T-helper 17 cell (primary cell): ENCODE results near the gene DDAH1. TPM values are rescaled to one million over a fixed set of nuclear protein-coding genes. Genes with fewer than 3 reads are reported as not detected.

Experiments
- ATAC-seq: fragments of 150-1000 bp; cut with Tn5 transposase; 2 replicates; pipeline ENCODE4 v1.10.0; 2021; ENCODE audit warnings: mild to moderate bottlenecking, moderate library complexity
- DNase-seq, 3 donors: peaks; one replicate each; pipeline versions ENCODE4 v3.0.0 to v3.0.0-alpha.2; 2020 to 2021
- H3K9me3 ChIP-seq: one replicate; pipeline ENCODE4 v1.7.0; 2013; ENCODE audit warnings: low read length, mild to moderate bottlenecking; ENCODE audit not compliant: control insufficient read depth, poor library complexity, severe bottlenecking
- H3K27ac Mint-ChIP-seq: one replicate; pipeline ENCODE4 v1.8.0; 2022; ENCODE audit warnings: mild to moderate bottlenecking, moderate library complexity, mixed read lengths
- H3K27me3 Mint-ChIP-seq: one replicate; pipeline ENCODE4 v1.8.0; 2022; ENCODE audit warnings: mixed read lengths
- H3K36me3 Mint-ChIP-seq: one replicate; pipeline ENCODE4 v1.8.0; 2022; ENCODE audit warnings: low read depth, mixed read lengths
- H3K4me1 Mint-ChIP-seq: one replicate; pipeline ENCODE4 v1.8.0; 2022; ENCODE audit warnings: mild to moderate bottlenecking, mixed read lengths
- H3K4me3 Mint-ChIP-seq: one replicate; pipeline ENCODE4 v1.8.0; 2022; ENCODE audit warnings: mild to moderate bottlenecking, moderate library complexity, mixed read lengths
- total RNA-seq, 4 donors: library from RNA in 2 of 4; stranded (reverse) in 2 of 4; gene quantifications; one replicate each; pipeline ENCODE4 v1.2.3 and lab custom pipeline; 2022 to 2026

The DDAH1 gene
- total RNA-seq, 2 donors from 2014 or later: not detected

DNA sequence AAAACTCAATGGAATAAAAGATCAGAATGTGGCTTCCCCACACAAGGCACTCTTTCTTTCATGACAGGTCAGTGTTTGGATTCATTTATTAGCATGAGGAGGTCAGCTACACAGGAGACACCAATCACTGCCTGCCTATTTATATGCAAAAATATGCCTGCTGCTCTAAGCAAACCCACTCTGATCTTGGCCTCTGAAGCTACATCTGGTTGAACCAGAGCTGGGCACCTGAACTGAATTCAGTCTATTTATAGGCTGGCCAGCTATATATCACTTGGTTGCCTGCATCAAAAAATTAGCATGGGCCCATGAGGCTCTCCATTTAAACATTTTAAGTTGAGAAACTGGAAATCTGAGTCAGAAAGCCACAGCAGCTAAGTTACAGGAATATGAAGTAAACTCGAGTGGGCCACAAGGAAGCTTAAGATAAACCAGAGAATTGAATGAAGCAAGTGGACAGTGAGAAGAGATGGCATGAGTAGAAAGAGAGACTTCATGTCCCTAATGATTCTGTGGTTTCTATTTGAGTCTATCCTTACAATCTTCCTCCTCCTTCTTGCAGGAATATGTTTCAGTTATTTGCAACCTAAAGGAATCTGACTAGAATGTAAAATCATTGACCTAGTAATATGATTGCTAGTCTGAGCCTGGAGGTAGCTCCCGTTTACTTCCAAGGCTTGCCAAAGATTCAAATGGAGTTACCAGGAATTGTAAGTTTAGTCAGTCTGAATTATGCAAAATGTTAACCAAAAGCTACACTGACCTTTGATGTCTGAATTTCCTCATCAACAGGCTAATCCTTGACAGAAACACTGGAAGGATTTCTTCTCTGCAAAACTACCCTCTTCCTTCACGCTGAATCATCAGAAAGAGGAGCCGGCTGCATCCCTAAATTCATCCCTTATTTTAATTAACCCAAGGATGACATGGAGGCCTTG, 17.7 kb downstream of the DDAH1 start:
- DNase-seq (no peak), ATAC-seq (no peak)
- Mint-ChIP-seq H3K27ac (no peak overlapping the region), H3K4me1 (no peaks in the 10 kb centered on the region), H3K27me3 (no peaks in the 10 kb centered on the region), H3K4me3 (no peak overlapping the region), H3K36me3 (no peaks in the 10 kb centered on the region)
- H3K9me3 ChIP-seq: no peaks in the 10 kb centered on the region

- H3K27me3 Mint-ChIP-seq: peaks cover 3% of the 10 kb centered on the region
- ATAC-seq (no peak), DNase-seq (no peak)
- no peaks in the 10 kb centered on the region for H3K9me3 ChIP-seq
- no peak overlapping the region for H3K27ac Mint-ChIP-seq
- no peaks in the 10 kb centered on the region for H3K4me1 Mint-ChIP-seq
- no peaks in the 10 kb centered on the region for H3K36me3 Mint-ChIP-seq
- no peak overlapping the region for H3K4me3 Mint-ChIP-seq
These were observed 19.1 kb downstream of the DDAH1 start for GRCh38 chr1:85445906-85446305.

- H3K4me3 Mint-ChIP-seq: no peak overlapping the region
- ATAC-seq (no peak), DNase-seq (no peak)
- H3K9me3 ChIP-seq: no peaks in the 10 kb centered on the region
- no peak overlapping the region for H3K27ac Mint-ChIP-seq
- peaks cover 8% of the 10 kb centered on the region for H3K27me3 Mint-ChIP-seq
- H3K4me1 Mint-ChIP-seq: no peaks in the 10 kb centered on the region
- no peaks in the 10 kb centered on the region for H3K36me3 Mint-ChIP-seq
These were observed 20.6 kb downstream of the DDAH1 start for GRCh38 chr1:85444381-85444780.

GRCh38 chr1:85440612-85441011, 24.3 kb downstream of the DDAH1 start:
- Mint-ChIP-seq H3K27me3 (peaks cover 24% of the 10 kb centered on the region), H3K4me3 (no peak overlapping the region), H3K36me3 (no peaks in the 10 kb centered on the region), H3K27ac (no peak overlapping the region), H3K4me1 (peaks cover 3% of the 10 kb centered on the region)
- DNase-seq (no peak), ATAC-seq (no peak)
- no peaks in the 10 kb centered on the region for H3K9me3 ChIP-seq

DNA sequence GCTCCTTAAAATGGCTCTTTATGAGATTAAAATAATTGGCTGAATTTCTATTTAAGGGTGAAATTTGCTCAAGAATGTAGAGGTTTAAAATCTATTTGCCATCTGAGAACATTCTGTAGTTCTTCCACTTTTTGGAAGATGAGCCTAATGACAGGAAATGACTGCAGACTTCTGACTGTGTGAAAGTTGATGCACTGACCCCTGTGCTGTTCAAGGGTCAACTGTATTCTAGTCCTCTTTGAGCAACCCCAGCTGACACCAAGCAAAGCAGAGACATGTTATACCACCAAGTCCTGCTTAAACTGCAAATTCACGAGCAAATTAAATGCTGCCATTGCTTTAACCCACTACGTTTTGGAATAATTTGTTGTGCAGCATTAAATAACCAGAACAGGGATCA, 26.6 kb downstream of the DDAH1 start:
- ATAC-seq: no peak
- no peaks in the 10 kb centered on the region for H3K9me3 ChIP-seq
- no peak overlapping the region for H3K27ac Mint-ChIP-seq
- no peaks in the 10 kb centered on the region for H3K36me3 Mint-ChIP-seq
- no peak for DNase-seq
- no peak overlapping the region for H3K4me3 Mint-ChIP-seq
- peaks cover 24% of the 10 kb centered on the region for H3K27me3 Mint-ChIP-seq
- peaks cover 3% of the 10 kb centered on the region for H3K4me1 Mint-ChIP-seq

DNA sequence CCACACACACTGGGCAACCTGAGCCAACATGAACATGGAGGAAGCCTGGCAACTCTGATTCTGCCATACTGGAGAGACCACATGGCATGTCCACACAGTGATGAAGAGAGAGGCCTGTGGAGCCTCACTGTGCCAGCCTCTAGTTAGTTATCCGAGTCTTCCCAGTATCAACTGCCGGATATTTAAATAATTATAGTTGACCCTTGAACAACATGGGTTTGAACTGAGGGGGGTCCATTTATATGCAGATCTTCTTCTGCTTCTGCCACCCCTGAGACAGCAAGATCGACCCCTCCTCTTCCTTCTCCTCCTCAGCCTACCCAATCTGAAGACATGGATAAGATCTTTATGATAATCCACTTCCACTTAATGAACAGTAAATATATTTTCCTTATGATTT, 27.8 kb downstream of the DDAH1 start:
- H3K9me3 ChIP-seq: no peaks in the 10 kb centered on the region
- ATAC-seq: no peak
- Mint-ChIP-seq H3K4me1 (peaks cover 3% of the 10 kb centered on the region), H3K27me3 (peaks cover 24% of the 10 kb centered on the region), H3K36me3 (no peaks in the 10 kb centered on the region), H3K27ac (no peak overlapping the region), H3K4me3 (no peak overlapping the region)
- no peak for DNase-seq

DNA sequence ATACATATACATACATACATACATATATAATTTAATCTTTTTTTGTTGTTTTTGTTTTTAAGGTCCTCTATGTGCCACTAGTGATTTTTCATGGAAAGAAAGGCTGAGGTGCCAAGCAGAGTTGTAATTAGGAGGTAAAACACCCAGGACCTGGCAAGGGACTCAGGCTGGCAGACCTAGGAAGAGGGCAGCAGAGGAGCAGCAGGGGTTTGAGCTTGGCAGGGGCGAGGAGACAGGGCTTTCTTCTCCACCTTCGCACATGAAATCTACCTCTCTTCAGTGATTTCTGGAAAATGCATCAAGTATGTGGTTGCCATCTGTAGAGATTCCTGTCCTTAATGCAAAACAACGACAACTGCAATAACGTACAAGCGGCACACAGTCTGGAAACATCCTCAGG, 31.9 kb downstream of the DDAH1 start:
- no peak for DNase-seq
- no peak for ATAC-seq
- Mint-ChIP-seq H3K4me3 (no peak overlapping the region), H3K27me3 (peaks cover 14% of the 10 kb centered on the region), H3K36me3 (no peaks in the 10 kb centered on the region), H3K4me1 (peaks cover 3% of the 10 kb centered on the region), H3K27ac (no peak overlapping the region)
- no peaks in the 10 kb centered on the region for H3K9me3 ChIP-seq

- H3K4me3 Mint-ChIP-seq: no peak overlapping the region
- no peaks in the 10 kb centered on the region for H3K4me1 Mint-ChIP-seq
- H3K36me3 Mint-ChIP-seq: no peaks in the 10 kb centered on the region
- DNase-seq (no peak), ATAC-seq (no peak)
- H3K9me3 ChIP-seq: no peaks in the 10 kb centered on the region
- H3K27me3 Mint-ChIP-seq: peaks cover 4% of the 10 kb centered on the region
- H3K27ac Mint-ChIP-seq: no peak overlapping the region
These were observed 36.4 kb downstream of the DDAH1 start for GRCh38 chr1:85428471-85429089.

- H3K27ac Mint-ChIP-seq: no peak overlapping the region
These were observed 37.1 kb downstream of the DDAH1 start for GRCh38 chr1:85427849-85428248.

DNA sequence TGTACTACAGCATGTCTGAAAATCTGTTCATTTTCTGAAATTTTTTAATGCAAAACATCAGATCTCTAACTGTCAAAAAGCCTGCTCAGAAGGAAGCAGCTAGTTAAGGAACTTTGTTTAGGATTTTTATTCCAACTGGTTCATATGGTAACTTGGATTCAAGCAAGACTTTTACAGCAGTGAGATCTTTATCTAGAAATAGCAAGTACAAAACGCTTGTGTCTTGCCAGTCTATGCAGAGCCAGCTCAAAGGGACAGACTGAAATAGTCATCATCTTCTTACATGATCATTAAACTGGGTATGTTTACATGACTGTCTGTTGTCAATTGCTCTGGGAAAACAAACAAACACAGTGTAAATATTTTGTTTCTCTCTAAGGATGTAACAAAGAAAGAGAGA, 37.6 kb downstream of the DDAH1 start:
- Mint-ChIP-seq H3K27me3 (peaks cover 4% of the 10 kb centered on the region), H3K4me1 (no peaks in the 10 kb centered on the region), H3K4me3 (no peak overlapping the region), H3K27ac (no peak overlapping the region), H3K36me3 (no peaks in the 10 kb centered on the region)
- ATAC-seq (no peak), DNase-seq (no peak)
- H3K9me3 ChIP-seq: no peaks in the 10 kb centered on the region

More at GRCh38 chr1:85427849-85428248, 37.1 kb downstream of the DDAH1 start:
- no peak for DNase-seq
- Mint-ChIP-seq H3K36me3 (no peaks in the 10 kb centered on the region), H3K4me1 (no peaks in the 10 kb centered on the region), H3K27me3 (peaks cover 4% of the 10 kb centered on the region), H3K4me3 (no peak overlapping the region)
- no peak for ATAC-seq
- no peaks in the 10 kb centered on the region for H3K9me3 ChIP-seq

DNA sequence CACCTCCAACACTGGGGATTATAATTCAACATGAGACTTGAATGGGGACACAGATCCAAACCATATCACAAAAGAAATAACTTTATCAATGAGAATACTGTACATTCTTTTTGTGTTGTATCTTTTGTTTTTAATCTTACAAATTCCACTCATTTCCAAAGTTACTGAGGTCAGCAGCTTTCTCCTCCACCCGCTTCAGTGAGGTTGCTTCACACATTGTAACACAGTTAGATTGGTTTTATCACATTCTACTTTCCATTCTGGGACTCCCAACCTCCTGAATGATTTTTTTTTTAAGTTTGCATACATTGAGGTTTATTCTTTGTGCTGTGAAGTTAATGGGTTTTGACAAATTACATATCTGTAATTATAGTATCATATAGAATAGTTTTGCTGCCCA, 43.8 kb downstream of the DDAH1 start:
- no peak for ATAC-seq
- Mint-ChIP-seq H3K4me3 (no peak overlapping the region), H3K4me1 (no peaks in the 10 kb centered on the region), H3K27ac (no peak overlapping the region), H3K36me3 (no peaks in the 10 kb centered on the region), H3K27me3 (no peaks in the 10 kb centered on the region)
- no peak for DNase-seq
- no peaks in the 10 kb centered on the region for H3K9me3 ChIP-seq

- ATAC-seq (no peak), DNase-seq (no peak)
- H3K36me3 Mint-ChIP-seq: no peaks in the 10 kb centered on the region
- no peaks in the 10 kb centered on the region for H3K27me3 Mint-ChIP-seq
- H3K9me3 ChIP-seq: no peaks in the 10 kb centered on the region
- no peak overlapping the region for H3K4me3 Mint-ChIP-seq
- no peaks in the 10 kb centered on the region for H3K4me1 Mint-ChIP-seq
- H3K27ac Mint-ChIP-seq: no peak overlapping the region
These were observed 44.8 kb downstream of the DDAH1 start for GRCh38 chr1:85420199-85420598.

GRCh38 chr1:85417876-85418275, 47.1 kb downstream of the DDAH1 start:
- no peak for ATAC-seq
- Mint-ChIP-seq H3K27ac (no peak overlapping the region), H3K27me3 (no peaks in the 10 kb centered on the region), H3K4me1 (no peaks in the 10 kb centered on the region), H3K36me3 (no peaks in the 10 kb centered on the region), H3K4me3 (no peak overlapping the region)
- no peak for DNase-seq
- no peaks in the 10 kb centered on the region for H3K9me3 ChIP-seq

GRCh38 chr1:85417017-85417416, 47.9 kb downstream of the DDAH1 start:
- no peaks in the 10 kb centered on the region for H3K36me3 Mint-ChIP-seq
- no peaks in the 10 kb centered on the region for H3K4me1 Mint-ChIP-seq
- ATAC-seq (no peak), DNase-seq (no peak)
- H3K27me3 Mint-ChIP-seq: no peaks in the 10 kb centered on the region
- no peaks in the 10 kb centered on the region for H3K9me3 ChIP-seq
- H3K27ac Mint-ChIP-seq: no peak overlapping the region
- H3K4me3 Mint-ChIP-seq: no peak overlapping the region
